Ammon's horn (tissue), 1 donor: Measurements from ENCODE around the gene EFNB3.

Experiments used
- DNase-seq: peaks from one replicate; pipeline ENCODE4 v3.0.0-alpha.2; 2016; ENCODE audit warnings: low spot score

The EFNB3 gene

GRCh38 chr17:7717756-7718350 is 12.9 kb downstream of the EFNB3 start:
- peak; percentile 56 for DNase-seq

- no peak for DNase-seq
Observed at GRCh38 chr17:7719661-7720060, 14.7 kb downstream of the EFNB3 start.

- DNase-seq: peak; percentile 46
Observed at GRCh38 chr17:7720125-7720524, 15.1 kb downstream of the EFNB3 start.

- DNase-seq: no peak
Observed at GRCh38 chr17:7721612-7722011, 16.6 kb downstream of the EFNB3 start.

- no peak for DNase-seq
Observed at GRCh38 chr17:7727886-7728285, 22.9 kb downstream of the EFNB3 start.

GRCh38 chr17:7729816-7730215 is 24.8 kb downstream of the EFNB3 start:
- no peak for DNase-seq

GRCh38 chr17:7732981-7733539 is 28.1 kb downstream of the EFNB3 start:
- DNase-seq: no peak

- no peak for DNase-seq
Observed at GRCh38 chr17:7737601-7738000, 32.6 kb downstream of the EFNB3 start.

GRCh38 chr17:7739746-7740145 is 34.7 kb downstream of the EFNB3 start:
- no peak for DNase-seq

GRCh38 chr17:7740481-7741001 is 35.5 kb downstream of the EFNB3 start:
- no peak for DNase-seq

- no peak for DNase-seq
Observed at GRCh38 chr17:7742729-7743128, 37.7 kb downstream of the EFNB3 start.

- no peak for DNase-seq
Observed at GRCh38 chr17:7744416-7744815, 39.4 kb downstream of the EFNB3 start.

- DNase-seq: no peak
Observed at GRCh38 chr17:7745748-7746470, 40.9 kb downstream of the EFNB3 start.

- no peak for DNase-seq
Observed at GRCh38 chr17:7747635-7748071, 42.7 kb downstream of the EFNB3 start.

- DNase-seq: no peak
Observed at GRCh38 chr17:7748076-7748775, 43.2 kb downstream of the EFNB3 start.

GRCh38 chr17:7750321-7750821 is 45.4 kb downstream of the EFNB3 start:
- DNase-seq: no peak

GRCh38 chr17:7754656-7755055 is 49.7 kb downstream of the EFNB3 start:
- DNase-seq: no peak

GRCh38 chr17:7755095-7755890 is 50.3 kb downstream of the EFNB3 start:
- DNase-seq: no peak

- DNase-seq: no peak
Observed at GRCh38 chr17:7756968-7757367, 52.0 kb downstream of the EFNB3 start.
